ENCODE data around the gene SEPTIN11.
A peak's percentile ranks its signal among the peaks of the same experiment; 100 is the strongest.

DNA sequence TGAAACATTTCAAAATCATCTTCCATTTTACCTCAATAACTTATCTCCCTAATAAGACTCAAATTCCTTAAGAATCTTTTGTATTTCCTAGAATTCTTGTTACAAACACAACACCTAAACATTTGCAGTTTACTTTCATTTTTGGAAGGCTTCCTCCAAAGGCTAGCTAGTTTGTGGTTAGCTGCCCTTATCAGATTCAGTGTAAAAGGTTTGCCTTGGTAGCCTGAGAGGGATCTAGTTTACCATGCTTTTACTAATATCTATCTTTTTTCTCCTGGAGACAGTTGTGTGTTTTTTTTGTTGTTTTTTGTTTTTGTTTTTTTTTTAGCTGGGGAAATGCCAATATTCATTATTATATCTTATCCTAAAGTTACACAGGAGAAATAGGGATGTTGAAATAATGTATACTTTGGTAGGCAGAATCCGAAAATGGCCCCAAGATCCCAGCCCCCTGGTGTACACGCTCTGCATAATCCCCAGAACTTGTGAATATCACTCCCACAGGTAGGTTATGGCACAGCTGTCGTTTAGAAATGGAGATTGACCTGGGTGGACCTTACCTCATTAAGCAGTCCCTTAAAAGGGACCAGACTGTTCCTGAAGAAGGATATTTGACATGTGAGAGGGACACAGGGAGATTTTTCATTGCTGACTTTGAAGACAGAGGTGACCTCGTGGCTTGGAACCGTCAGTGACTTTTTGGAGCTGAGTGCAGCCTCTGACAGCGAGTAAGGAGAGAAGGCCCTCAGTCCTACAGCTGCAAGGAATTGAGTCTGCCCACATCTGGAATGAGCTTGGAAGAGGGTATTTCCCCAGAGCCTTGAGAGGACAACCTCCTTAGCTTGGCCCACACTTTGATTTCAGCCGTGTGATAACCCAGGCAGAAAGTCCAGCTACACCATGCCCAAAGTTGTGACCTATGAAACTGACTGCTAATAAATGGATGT lies 33.4 kb downstream of the SEPTIN11 start:
- TF ChIP-seq, protein P1, sequence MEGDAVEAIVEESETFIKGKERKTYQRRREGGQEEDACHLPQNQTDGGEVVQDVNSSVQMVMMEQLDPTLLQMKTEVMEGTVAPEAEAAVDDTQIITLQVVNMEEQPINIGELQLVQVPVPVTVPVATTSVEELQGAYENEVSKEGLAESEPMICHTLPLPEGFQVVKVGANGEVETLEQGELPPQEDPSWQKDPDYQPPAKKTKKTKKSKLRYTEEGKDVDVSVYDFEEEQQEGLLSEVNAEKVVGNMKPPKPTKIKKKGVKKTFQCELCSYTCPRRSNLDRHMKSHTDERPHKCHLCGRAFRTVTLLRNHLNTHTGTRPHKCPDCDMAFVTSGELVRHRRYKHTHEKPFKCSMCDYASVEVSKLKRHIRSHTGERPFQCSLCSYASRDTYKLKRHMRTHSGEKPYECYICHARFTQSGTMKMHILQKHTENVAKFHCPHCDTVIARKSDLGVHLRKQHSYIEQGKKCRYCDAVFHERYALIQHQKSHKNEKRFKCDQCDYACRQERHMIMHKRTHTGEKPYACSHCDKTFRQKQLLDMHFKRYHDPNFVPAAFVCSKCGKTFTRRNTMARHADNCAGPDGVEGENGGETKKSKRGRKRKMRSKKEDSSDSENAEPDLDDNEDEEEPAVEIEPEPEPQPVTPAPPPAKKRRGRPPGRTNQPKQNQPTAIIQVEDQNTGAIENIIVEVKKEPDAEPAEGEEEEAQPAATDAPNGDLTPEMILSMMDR (conservative IDR thresholded peaks at IDR 0.05; ENCODE audit: low read depth, low read length), result 0 out of 2 replicates have a peak, but pooled peaks have one; percentile 13
- no peak for TF ChIP-seq EZH2 (IDR thresholded peaks at IDR 0.05; ENCODE audit: borderline replicate concordance, low read depth, low read length, poor library complexity, severe bottlenecking)
